Ishikawa (cell line): ENCODE data around the gene SPAG5.

ENCODE experiments used
- CEBPB ChIP-seq: IDR thresholded peaks from 2 replicates; pipeline ENCODE4 v1.6.1; 2012
- CREB1 ChIP-seq: IDR thresholded peaks from 2 replicates; pipeline ENCODE4 v1.6.1; 2012; ENCODE audit warnings: low read depth
- EGR1 ChIP-seq: IDR thresholded peaks from 2 replicates; pipeline ENCODE4 v1.6.1; 2012
- EP300 ChIP-seq: IDR thresholded peaks from 2 replicates; pipeline ENCODE4 v1.6.1; 2012; ENCODE audit warnings: borderline replicate concordance
- FOXM1 ChIP-seq: IDR thresholded peaks from 2 replicates; pipeline ENCODE4 v1.6.1; 2012; ENCODE audit warnings: low read depth, borderline replicate concordance
- NFIC ChIP-seq: IDR thresholded peaks from 2 replicates; pipeline ENCODE4 v1.6.1; 2012
- RAD21 ChIP-seq: IDR thresholded peaks from 2 replicates; pipeline ENCODE4 v1.6.1; 2012; ENCODE audit warnings: low read depth
- REST ChIP-seq: IDR thresholded peaks from 2 replicates; pipeline ENCODE4 v1.6.1; 2012; ENCODE audit warnings: low read depth, mild to moderate bottlenecking
- TAF1 ChIP-seq: IDR thresholded peaks from 2 replicates; pipeline ENCODE4 v1.6.1; 2012; ENCODE audit warnings: low read depth, mild to moderate bottlenecking
- TCF12 ChIP-seq: IDR thresholded peaks from 2 replicates; pipeline ENCODE4 v1.6.1; 2012; ENCODE audit warnings: low read depth
- TEAD4 ChIP-seq: IDR thresholded peaks from 2 replicates; pipeline ENCODE4 v1.6.1; 2012
- USF1 ChIP-seq: IDR thresholded peaks from 2 replicates; pipeline ENCODE4 v1.6.1; 2012
- YY1 ChIP-seq: IDR thresholded peaks from 2 replicates; pipeline ENCODE4 v1.6.1; 2012; ENCODE audit warnings: low read depth
- ZBTB7A ChIP-seq: IDR thresholded peaks from 2 replicates; pipeline ENCODE4 v1.6.1; 2012; ENCODE audit warnings: low read depth
- TF ChIP-seq, protein P1 (sequence below): IDR thresholded peaks from 2 replicates; pipeline ENCODE4 v1.6.1; 2012

SPAG5 gene

DNA sequence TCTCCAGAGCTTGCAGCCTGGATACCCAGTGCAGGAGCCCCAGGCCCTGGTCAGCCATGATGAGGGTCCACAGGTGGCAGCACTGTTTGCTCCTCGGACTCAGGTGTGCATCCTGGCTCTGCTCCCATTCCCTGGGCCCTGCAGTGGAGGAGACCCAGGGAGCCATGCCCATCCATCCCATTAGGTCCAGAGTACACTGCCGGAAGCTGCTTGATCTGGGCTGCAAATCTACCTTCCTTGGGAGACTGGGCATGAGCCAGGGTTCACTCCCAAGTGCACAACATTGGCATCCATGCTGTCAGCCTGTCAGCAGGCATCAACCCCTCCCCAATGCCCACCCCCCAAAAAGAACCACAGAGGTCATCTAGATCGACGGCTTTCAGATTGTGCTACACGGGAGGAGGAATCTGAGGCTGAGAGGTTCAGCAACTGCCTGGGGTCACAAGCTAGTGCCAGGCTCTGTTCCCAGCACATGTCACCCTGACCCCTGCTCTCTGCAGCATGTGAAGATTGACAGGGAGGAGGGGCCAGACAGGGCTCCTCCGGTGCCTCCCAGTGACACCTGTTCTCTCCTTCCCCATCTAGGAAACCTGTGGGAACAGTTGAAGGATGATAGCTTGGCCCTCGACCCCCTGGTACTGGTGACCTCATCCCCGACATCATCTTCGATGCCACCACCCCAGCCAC lies 62.1 kb downstream of the SPAG5 start:
- TF ChIP-seq TCF12 (no peak), TEAD4 (no peak), ZBTB7A (no peak), FOXM1 (no peak), CREB1 (no peak), YY1 (no peak), REST (no peak), NFIC (no peak), EGR1 (no peak), TAF1 (no peak), EP300 (no peak), CEBPB (no peak), RAD21 (no peak), USF1 (no peak)
- TF ChIP-seq, protein P1, sequence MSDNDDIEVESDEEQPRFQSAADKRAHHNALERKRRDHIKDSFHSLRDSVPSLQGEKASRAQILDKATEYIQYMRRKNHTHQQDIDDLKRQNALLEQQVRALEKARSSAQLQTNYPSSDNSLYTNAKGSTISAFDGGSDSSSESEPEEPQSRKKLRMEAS: no peak

DNA sequence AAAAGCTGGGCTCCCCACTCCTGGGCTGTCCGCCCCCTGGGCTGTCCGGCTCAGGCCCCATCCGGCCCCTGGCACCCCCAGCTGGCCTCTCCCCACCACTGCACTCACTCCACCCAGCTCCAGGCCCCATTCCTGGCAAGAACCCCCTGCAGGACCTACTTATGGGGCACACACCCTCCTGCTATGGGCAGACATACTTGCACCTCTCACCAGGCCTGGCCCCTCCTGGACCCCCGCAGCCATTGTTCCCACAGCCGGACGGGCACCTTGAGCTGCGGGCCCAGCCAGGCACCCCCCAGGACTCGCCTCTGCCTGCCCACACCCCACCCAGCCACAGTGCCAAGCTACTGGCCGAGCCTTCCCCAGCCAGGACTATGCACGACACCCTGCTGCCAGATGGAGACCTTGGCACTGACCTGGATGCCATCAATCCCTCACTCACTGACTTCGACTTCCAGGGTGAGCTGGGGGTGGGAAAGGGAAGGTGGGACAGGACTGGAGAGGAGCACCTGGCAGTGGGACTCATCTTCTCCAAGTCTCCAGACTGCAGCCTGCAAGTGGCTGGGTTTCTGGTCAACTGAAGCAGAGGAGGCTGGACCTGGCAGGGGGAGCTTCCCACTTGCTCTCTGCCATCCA lies 64.0 kb downstream of the SPAG5 start:
- TF ChIP-seq CREB1 (no peak), TAF1 (no peak), ZBTB7A (no peak), USF1 (no peak)

DNA sequence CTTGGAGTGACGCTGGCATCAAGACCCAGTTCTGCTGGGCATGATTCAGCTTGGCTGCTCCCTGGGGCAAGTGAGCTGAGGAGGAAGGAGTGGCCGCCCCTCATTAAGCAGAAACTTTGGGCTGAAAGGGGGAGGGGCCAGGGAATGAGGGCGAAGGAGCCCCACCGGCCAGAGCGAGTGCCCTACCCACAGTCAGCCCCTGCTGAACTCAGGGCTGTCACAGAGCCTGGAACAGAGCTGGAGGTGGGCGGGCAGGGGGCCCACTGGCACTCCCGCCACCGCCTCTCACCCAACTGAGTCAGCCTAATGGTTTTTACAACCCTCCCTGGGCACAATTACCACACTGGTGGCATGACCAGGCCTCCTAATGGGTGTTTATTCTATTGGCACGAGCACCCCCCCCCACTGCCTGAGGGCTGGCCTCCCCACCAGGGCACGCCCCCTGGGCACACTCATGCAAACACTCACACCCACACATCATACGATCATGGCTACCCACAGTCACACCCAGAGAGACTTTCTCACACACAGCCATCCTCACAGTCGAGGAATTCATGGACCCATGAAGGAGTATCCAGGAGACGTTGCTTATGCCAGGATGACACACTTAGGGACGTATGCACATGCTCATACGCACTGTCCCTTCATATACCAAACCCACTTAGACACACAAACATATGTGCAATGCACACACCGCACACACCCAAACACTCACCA lies 65.6 kb downstream of the SPAG5 start:
- TF ChIP-seq RAD21 (no peak), EGR1 (no peak), FOXM1 (no peak), REST (no peak), EP300 (no peak), CEBPB (no peak), TEAD4 (no peak), ZBTB7A (no peak), YY1 (no peak), USF1 (no peak), CREB1 (no peak), TAF1 (no peak), NFIC (no peak), TCF12 (no peak)
- TF ChIP-seq, protein P1: no peak

- no peak for TF ChIP-seq FOXM1
- no peak for TF ChIP-seq TEAD4
- no peak for TF ChIP-seq USF1
- TF ChIP-seq ZBTB7A: no peak
- TF ChIP-seq EGR1: no peak
- TF ChIP-seq YY1: no peak
- no peak for TF ChIP-seq TAF1
- no peak for TF ChIP-seq TCF12
- TF ChIP-seq EP300: no peak
- no peak for TF ChIP-seq CEBPB
- TF ChIP-seq, protein P1: no peak
- TF ChIP-seq CREB1: no peak
- no peak for TF ChIP-seq REST
- TF ChIP-seq NFIC: no peak
- no peak for TF ChIP-seq RAD21
Measured at GRCh38 chr17:28532050-28532960, 66.5 kb downstream of the SPAG5 start.
